ENCODE results near the gene PAX7.

The PAX7 gene

GRCh38 chr1:18642278-18643095, 11.8 kb downstream of the PAX7 start:
- peak; percentile 45 for DNase-seq

DNA sequence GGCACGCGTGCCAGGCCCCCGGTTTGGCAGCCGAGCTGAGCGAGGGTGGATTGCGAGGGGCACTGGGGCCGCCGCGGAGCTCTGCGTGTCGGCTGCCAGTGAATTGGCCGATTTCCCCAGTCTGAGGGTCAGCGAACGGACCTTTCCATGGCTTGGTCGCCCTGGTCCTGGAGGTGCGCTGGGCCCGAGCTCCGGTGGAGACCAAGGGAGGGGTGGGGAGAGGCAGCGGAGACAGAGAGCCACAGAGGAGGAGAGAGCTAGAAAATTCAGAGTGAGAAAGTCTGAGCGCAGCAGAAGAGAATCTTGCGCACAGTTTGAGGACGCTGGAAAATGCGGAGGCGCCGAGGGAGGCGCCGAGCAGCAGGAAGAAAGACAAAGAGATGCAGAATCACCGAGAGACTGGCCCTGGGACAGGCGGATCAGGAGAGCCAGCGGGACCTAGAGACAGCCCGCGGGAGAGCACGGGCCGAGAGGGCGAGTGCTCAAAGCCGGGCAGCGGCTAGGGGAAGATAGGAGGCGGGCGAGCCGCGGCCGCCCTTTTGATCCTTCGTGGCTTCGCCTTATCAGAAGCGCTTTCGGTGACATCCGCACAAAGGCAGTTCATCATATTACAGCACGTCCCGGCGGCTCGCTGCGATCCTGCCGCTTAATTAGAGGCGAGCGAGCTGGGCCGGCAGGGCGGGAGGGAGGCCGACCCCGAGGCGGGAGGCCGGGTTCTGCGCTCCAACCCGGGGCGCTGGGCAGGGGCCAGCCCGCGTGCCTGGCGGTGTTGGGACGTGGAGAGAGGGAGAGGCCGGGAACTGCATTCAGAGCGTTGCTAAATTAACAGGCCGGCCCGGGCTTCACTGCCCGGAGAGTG, 12.7 kb downstream of the PAX7 start:
- peak; percentile 84 for DNase-seq

DNA sequence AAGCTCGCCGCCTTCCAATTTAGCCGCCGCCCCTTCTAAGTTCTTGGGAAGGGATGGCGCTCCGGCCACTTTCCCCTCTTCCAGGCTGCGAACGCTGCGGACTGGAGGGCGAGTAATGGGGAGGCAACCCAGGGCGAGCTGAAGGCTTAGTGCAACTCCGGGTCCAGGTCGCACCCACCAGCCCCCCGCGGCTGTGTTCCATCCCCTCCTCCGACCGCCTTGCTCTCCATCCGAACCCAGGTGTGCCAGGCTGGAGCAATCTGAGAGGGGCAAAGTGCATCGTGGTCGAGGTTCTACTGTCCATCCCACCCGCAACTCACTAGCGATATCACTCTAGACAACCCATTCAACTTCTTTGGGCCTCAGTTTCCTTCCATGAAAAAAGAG, 13.4 kb downstream of the PAX7 start:
- no peak for DNase-seq

- DNase-seq = peak; percentile 50
These were observed 13.8 kb downstream of the PAX7 start for GRCh38 chr1:18644446-18644845.

- peak; percentile 55 for DNase-seq
These were observed 14.5 kb downstream of the PAX7 start for GRCh38 chr1:18644973-18645746.

GRCh38 chr1:18645747-18646090, 15.1 kb downstream of the PAX7 start:
- no peak for DNase-seq

DNA sequence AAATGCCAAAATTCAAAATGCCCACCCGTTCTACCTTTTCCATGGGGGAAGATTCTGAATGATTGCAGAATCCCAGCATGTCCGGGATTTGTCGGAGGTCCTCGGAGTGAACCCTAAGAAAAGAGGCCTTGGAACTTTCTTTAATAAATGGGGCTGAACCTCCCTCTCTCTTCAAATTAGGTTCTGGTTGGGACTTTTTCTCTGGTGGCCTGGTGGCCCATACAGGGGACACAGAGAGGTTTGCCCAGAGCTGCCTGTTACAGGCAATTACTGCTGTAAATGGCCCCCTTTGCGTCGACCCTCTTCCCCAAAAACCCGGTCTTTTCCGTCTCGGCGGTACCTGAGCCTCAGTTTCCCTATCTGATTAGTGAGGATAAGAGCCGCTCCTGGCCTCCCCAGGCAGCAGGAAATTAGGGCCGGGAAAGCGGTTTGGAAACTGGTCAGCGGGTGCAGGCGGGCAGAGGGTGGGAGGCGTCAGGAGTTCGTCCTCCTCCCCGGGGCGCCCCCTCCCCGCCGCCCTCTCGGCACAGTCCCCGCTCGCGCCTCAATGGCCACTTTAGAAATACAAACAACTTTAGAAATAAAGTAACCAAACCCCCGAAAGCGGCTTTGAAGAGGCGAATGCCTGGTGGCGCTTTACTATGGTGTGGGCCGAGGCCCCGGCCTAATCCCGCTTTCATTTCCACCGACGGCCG, 15.6 kb downstream of the PAX7 start:
- peak; percentile 59 for DNase-seq

DNA sequence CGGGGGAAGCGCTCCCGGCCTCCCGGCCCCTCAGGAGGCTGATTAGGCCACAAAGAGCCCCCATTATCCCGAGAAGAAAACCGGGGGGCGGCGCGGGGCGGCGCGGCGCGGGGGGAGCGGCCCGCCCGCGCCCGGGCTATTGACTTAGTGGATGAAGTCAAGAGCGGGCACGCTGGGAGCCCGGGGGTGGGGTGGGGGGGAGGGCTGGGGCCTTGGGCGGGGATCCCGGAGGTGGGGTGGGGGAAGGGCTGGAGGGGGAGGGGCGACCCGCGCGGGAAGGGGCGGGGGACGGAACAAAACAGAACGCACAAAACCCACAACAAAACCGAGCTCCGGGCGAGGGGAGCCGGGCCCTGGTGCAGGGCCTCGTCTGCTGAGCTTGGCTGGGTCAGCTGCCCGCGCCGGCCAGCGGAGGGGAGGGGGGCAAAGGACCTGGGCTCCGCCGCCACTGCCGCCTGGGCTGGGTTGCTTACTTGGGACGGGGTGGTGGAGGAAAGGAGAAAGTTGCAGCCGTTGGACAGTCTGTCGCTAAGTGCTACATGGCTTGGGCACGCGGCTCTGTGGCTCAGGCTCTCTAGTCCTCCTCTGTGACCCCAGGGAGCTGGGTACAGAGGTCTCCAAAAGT, 16.3 kb downstream of the PAX7 start:
- DNase-seq = peak; percentile 52

GRCh38 chr1:18647681-18648214, 17.1 kb downstream of the PAX7 start:
- no peak for DNase-seq

- DNase-seq = no peak
These were observed 19.2 kb downstream of the PAX7 start for GRCh38 chr1:18649693-18650370.

DNA sequence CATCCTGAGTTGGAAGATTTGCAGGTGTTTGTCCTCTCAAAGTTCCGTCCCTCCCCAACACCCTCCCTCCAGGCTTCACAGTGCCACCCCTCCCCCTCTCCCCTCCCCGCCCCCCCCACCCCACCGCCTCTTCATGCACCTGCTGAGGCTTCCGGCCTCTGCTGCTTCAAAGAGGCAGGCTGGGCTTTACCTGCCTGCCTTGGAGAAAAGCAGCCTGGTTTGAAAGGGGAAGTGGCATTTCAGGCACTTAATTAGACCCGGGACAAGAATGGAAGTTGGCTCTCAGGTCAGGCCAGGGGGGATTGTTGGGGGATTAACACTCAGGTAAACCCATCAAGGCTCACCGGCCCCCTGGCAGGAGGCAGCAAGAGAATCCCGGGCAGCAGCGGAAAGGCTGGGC, 21.1 kb downstream of the PAX7 start:
- DNase-seq = no peak

DNA sequence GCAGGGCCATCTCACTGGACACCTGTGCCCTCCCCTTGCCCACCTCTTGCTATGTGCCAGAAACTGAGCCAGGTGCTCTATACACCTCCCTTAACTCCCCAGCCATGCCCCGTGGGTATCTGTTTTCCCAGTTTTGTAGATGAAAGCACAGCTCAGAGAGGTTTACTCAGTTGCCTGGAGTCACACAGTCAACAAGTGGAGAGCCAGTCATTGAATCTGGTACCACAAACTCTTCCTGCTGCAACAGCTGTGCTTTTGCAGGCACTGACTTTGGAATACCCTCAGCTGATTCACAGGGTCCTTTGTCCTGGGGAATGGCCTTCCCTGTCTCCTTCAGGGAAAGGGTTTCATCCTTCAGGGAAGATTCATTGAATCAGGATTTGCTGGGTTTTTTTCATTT, 22.1 kb downstream of the PAX7 start:
- no peak for DNase-seq

DNA sequence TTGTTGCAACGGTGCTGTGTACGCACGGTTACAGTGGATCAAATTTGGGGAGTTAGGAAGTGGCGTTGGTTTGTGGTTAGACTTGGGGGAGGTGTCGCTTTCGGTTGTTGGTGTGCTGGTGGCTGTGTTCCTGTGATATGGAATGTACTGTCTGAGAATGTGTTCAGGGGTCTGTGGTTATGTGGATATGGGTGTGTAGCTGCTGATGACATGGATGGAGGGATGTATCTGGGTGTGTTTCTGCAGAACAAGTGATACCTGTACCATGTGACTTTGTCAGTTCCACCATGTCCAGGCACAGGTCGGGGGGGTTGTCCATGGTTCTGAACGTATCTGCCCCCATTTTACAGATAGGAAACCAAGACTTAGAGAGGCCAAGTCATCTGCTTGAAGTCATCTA, 22.7 kb downstream of the PAX7 start:
- no peak for DNase-seq

DNA sequence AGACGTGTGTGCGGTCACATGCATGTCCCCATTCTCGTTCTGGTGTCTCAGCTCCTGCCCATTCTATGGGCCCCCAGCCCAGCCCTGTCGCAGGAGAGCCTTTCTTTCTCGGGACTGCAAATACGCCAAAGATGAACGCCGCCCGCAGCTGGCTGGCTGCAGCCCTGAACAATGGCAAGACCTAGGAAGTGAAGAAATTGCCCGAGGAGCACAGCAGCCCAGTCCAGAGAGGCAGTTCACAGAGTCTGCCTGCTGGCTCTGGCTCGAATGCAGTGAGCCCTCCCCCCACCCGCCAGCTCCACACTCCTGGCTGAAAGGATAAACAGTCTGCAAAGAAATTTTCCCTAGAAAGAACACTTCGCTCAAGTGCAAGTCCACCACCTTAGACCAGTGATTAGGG, 23.3 kb downstream of the PAX7 start:
- DNase-seq = peak; percentile 58

DNA sequence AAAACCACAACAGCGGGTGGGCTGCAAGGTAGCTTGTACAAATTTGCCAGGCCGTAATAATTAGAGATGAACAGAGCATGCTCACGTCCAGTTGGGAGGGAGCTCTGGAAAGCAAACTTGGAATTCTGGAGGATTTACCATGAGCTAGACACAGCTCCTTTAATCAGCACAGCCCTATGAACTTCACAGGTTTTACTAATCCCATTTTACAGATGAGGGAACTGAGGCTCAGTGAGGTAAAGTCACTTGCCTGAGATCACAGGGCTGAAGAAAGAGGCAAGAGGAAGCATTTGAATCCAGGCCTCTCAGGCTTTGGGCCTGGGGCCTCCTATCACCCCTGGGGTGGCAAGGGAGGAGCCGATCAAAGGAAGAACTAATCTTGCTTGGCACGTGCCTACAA, 24.0 kb downstream of the PAX7 start:
- DNase-seq = no peak

GRCh38 chr1:18657506-18658201, 27.0 kb downstream of the PAX7 start:
- peak; percentile 81 for DNase-seq

DNA sequence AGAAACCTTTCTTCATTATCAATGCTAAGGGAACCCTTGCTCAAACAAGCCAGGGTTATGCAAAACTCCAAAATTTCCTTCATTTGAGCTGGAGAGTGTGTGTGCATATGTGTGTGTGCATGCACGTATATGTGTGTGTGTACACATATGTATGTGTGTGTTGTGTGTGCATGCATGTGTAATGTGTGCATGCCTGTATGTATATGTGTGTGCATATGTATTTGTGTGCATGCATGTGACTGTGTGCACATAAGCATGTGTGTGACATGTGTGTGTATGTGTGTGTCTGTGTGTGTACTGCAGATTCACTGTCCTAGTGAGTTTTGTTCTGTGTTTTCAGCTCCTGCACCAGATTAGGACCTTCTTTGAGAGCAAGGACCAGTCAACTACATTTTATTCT, 28.2 kb downstream of the PAX7 start:
- DNase-seq = no peak

DNA sequence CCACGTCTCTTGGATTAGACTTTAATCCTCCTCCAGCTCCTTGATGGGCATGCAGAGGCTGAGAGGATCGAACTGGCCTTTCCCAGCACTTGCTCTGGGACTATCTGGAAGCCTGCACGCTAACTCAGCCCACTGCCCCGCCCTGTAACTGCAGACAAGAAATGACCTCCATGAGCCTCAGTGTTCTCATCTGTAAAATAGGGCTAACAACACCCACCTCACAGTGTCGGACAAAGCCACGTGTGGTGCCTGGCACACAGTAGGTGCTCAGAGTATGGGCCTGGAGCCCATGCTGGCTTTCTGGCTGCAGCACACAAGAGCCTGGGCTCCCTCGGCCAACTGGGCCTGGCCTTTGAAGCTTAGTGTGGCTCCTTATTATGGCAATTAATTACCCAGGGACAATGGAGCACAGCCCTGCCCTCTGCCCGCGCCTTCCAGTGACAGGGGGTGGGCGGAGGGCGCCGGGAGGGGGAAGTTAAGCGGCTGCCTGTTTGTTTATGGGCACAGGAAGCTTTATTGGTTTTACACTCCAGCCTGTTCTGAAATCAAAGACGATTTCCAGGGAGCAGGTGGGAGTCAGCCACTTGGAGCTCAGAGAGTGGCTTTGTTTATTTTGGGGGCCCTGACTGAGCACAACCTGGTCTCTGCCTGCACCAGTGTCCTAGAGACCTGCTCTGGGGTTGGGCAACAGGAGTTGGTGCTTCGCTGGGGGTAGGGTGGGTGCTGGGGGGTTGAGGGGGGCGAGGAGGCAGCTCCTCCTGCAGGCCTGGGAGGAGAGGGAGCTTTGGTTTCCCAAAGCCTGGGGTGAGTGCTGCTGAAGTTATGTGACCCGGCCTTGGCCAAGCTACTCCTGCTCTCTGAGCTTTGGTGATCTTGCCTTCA, 31.0 kb downstream of the PAX7 start:
- no peak for DNase-seq

- no peak for DNase-seq
These were observed 31.6 kb downstream of the PAX7 start for GRCh38 chr1:18662286-18662639.

Measured in eye (tissue), 1 donor.